HepG2 (cell line): Measurements from ENCODE around the gene COL4A2. TPM values are rescaled to one million over a fixed set of nuclear protein-coding genes. Genes with fewer than 3 reads are reported as not detected.

Experiments used
- FOXK2 ChIP-seq: fragments of 450-650 bp; IDR thresholded peaks from 2 replicates; pipeline ENCODE4 v1.6.1; 2016
- HMGXB3 ChIP-seq: sonication (generic); formaldehyde crosslinking; IDR thresholded peaks from 2 replicates; pipeline ENCODE4 v1.4.0; 2020; ENCODE audit warnings: missing genetic modification reagents, borderline replicate concordance
- HNF1A ChIP-seq, 2 experiments: sonication (generic) in 1 of 2; formaldehyde crosslinking in 1 of 2; IDR thresholded peaks; 2 replicates each; pipeline versions ENCODE4 v1.4.0 to v1.6.1; 2016 to 2020; ENCODE audit warnings: borderline replicate concordance in 1 of 2, low read depth in 1 of 2, mild to moderate bottlenecking in 1 of 2, missing genetic modification reagents in 1 of 2
- KLF15 ChIP-seq: sonication (generic); formaldehyde crosslinking; IDR thresholded peaks from 2 replicates; pipeline ENCODE4 v1.8.1; 2023; ENCODE audit warnings: borderline replicate concordance, mild to moderate bottlenecking, inconsistent platforms, missing genetic modification reagents, mixed read lengths
- MTERF4 ChIP-seq: sonication (generic); formaldehyde crosslinking; IDR thresholded peaks from 2 replicates; pipeline ENCODE4 v1.8.0; 2023; ENCODE audit warnings: mild to moderate bottlenecking, missing genetic modification reagents
- XBP1 ChIP-seq: sonication (generic); formaldehyde crosslinking; IDR thresholded peaks from 2 replicates; pipeline ENCODE4 v1.5.0; 2020; ENCODE audit warnings: missing genetic modification reagents
- ZNF142 ChIP-seq: sonication (generic); formaldehyde crosslinking; IDR thresholded peaks from 2 replicates; pipeline ENCODE4 v1.4.0; 2020; ENCODE audit warnings: missing genetic modification reagents
- ZNF383 ChIP-seq: sonication (generic); formaldehyde crosslinking; IDR thresholded peaks from 2 replicates; pipeline ENCODE4 v1.4.0; 2020; ENCODE audit warnings: missing genetic modification reagents, mild to moderate bottlenecking, borderline replicate concordance
- polyA plus RNA-seq, 8 experiments: library from polyadenylated mRNA; depleted of rRNA in 3 of 8; stranded (reverse) in 7 of 8; unstranded in 1 of 8; fragments of >200 nt; fragmentation: Illumina TruSeq in 4 of 8; extraction: Trizol in 4 of 8; gene quantifications; 2 replicates each; pipeline versions ENCODE4 v1.2.1 to v1.2.3, GENCODE V29; 2011 to 2016; ENCODE audit warnings: low read depth in 4 of 8, missing spikeins in 1 of 8, mixed read lengths in 1 of 8; ENCODE audit not compliant: insufficient read depth in 1 of 8
- total RNA-seq, 5 experiments: library from RNA; depleted of rRNA; stranded (reverse); fragments of >200 nt; fragmentation: Illumina TruSeq; extraction: Trizol; gene quantifications; 2 replicates each; pipeline ENCODE4 v1.2.3, GENCODE V29; 2016; ENCODE audit warnings: low read depth in 1 of 5

The COL4A2 gene
- total and polyA plus RNA-seq, 2 of the 13 experiments (the other 11 are each of a cell fraction or from before 2014, with no cell fraction given) = 0.22 to 1.9 TPM

- TF ChIP-seq HNF1A (IDR thresholded peaks at IDR 0.05; ENCODE audit: low read depth) (no peak), HNF1A (CRISPR knock-in tag; IDR thresholded peaks at IDR 0.05; ENCODE audit: borderline replicate concordance) (no peak), HMGXB3 (CRISPR knock-in tag) (no peak), XBP1 (CRISPR knock-in tag) (no peak), ZNF142 (0 out of 2 replicates have a peak, but pooled peaks have one; percentile 52), ZNF383 (no peak), FOXK2 (no peak), MTERF4 (no peak), KLF15 (CRISPR knock-in tag) (no peak)
Observed at GRCh38 chr13:110560601-110561343, 253.7 kb downstream of the COL4A2 start (continued).
